GM12878 (cell line): ENCODE measurements around the gene MGMT. TPM values are rescaled to one million over a fixed set of nuclear protein-coding genes. Genes with fewer than 3 reads are reported as not detected.

Source experiments
- ATAC-seq: fragments of 200-7000 bp; cut with Tn5 transposase; 3 replicates; pipeline ENCODE4 v1.9.1; 2020; ENCODE audit warnings: mild to moderate bottlenecking, moderate library complexity
- BruUV-seq: library from RNA; stranded (reverse); fragments of 400-500 nt; replicated peaks from 2 replicates; lab custom pipeline; 2021; lab: Mats Ljungman, UMichigan
- CTCF ChIA-PET: fragments of 300-600 bp; sonication (Branson Sonifier 250); formaldehyde crosslinking; extraction: SDS; loops from one replicate; lab custom pipeline; 2021; ENCODE audit warnings: inconsistent platforms; lab: Yijun Ruan, JAX
- POLR2A ChIA-PET: fragments of 350-600 bp; formaldehyde crosslinking; extraction: SDS; loops from one replicate; lab custom pipeline; 2021; ENCODE audit warnings: inconsistent platforms; lab: Charles Lee
- RAD21 ChIA-PET: fragments of 300-600 bp; sonication (Branson Sonifier 250); formaldehyde crosslinking; loops from one replicate; lab custom pipeline; 2023; ENCODE audit warnings: antibody characterized with exemption; ENCODE audit not compliant: unreplicated experiment; lab: Charles Lee
- SMC1A ChIA-PET: fragments of 300-600 bp; sonication (Branson Sonifier 250); formaldehyde crosslinking; loops from one replicate; lab custom pipeline; 2023; ENCODE audit not compliant: unreplicated experiment, uncharacterized antibody; lab: Charles Lee
- DNase-seq: peaks from one replicate; pipeline ENCODE4 v3.0.0-alpha.2; 2011; ENCODE audit warnings: low read depth, low spot score
- FAIRE-seq: peaks from 3 replicates; lab custom pipeline; 2011; peaks lifted over from hg19 to GRCh38; lab: Jason Lieb, UNC
- H2AFZ ChIP-seq: 2 replicates; pipeline ENCODE4 v1.6.0; 2011; ENCODE audit warnings: low read depth, low read length, control low read depth; ENCODE audit not compliant: control insufficient read depth
- H3K27ac ChIP-seq: 2 replicates; pipeline ENCODE4 v1.5.1; 2011; ENCODE audit warnings: control low read depth; ENCODE audit not compliant: control insufficient read depth, insufficient read depth
- H3K27me3 ChIP-seq, 2 experiments: replicated peaks in 1 of 2; 2 replicates each; pipeline versions ENCODE4 v1.6.0 to v1.6.1; 2011; ENCODE audit warnings: low read length in 1 of 2; ENCODE audit not compliant: control insufficient read depth in 2 of 2, insufficient read depth in 2 of 2
- H3K36me3 ChIP-seq, 2 experiments: 2 replicates each; pipeline ENCODE4 v1.5.1; 2011; ENCODE audit warnings: low read length in 1 of 2; ENCODE audit not compliant: control insufficient read depth in 2 of 2, insufficient read depth in 2 of 2
- H3K4me1 ChIP-seq: 2 replicates; pipeline ENCODE4 v1.6.1; 2011; ENCODE audit warnings: mild to moderate bottlenecking, low read length, moderate library complexity, mixed read lengths; ENCODE audit not compliant: control insufficient read depth, insufficient read depth
- H3K4me2 ChIP-seq: 2 replicates; pipeline ENCODE4 v1.6.0; 2011; ENCODE audit warnings: control low read depth; ENCODE audit not compliant: control insufficient read depth, insufficient read depth
- H3K4me3 ChIP-seq: fragments of 200-600 bp; sonication (generic); 2 replicates; pipeline ENCODE4 v1.5.1; 2016
- H3K79me2 ChIP-seq: 2 replicates; pipeline ENCODE4 v1.6.0; 2011; ENCODE audit warnings: low read length; ENCODE audit not compliant: control insufficient read depth, insufficient read depth
- H3K9ac ChIP-seq: 2 replicates; pipeline ENCODE4 v1.8.0; 2011; ENCODE audit warnings: low read length, control low read depth, mixed read lengths; ENCODE audit not compliant: control insufficient read depth, insufficient read depth
- H3K9me3 ChIP-seq: replicated peaks from 3 replicates; pipeline ENCODE4 v1.5.1; 2011; ENCODE audit warnings: mild to moderate bottlenecking, low read length; ENCODE audit not compliant: control insufficient read depth, insufficient read depth
- H4K20me1 ChIP-seq: 2 replicates; pipeline ENCODE4 v1.6.0; 2011; ENCODE audit not compliant: control insufficient read depth, insufficient read depth
- ATF2 ChIP-seq: IDR thresholded peaks from 2 replicates; pipeline ENCODE4 v1.6.1; 2012; ENCODE audit warnings: low read length, inconsistent platforms
- CREM ChIP-seq: IDR thresholded peaks from 2 replicates; pipeline ENCODE4 v1.6.1; 2014; ENCODE audit warnings: antibody characterized with exemption, low read depth
- CUX1 ChIP-seq: IDR thresholded peaks from 2 replicates; pipeline ENCODE4 v1.6.1; 2012; ENCODE audit warnings: improper control_type of control experiment, low read depth, low read length; ENCODE audit not compliant: insufficient replicate concordance
- FOXK2 ChIP-seq: fragments of 450-650 bp; IDR thresholded peaks from 2 replicates; pipeline ENCODE4 v1.6.1; 2017; ENCODE audit warnings: mild to moderate bottlenecking, moderate library complexity
- IRF4 ChIP-seq: IDR thresholded peaks from 2 replicates; pipeline ENCODE4 v1.6.1; 2011; ENCODE audit warnings: low read depth, low read length
- JUNB ChIP-seq: IDR thresholded peaks from 2 replicates; pipeline ENCODE4 v1.6.1; 2016; ENCODE audit warnings: antibody characterized with exemption, mild to moderate bottlenecking
- KLF5 ChIP-seq: fragments of 450-650 bp; IDR thresholded peaks from 2 replicates; pipeline ENCODE4 v1.6.1; 2014; ENCODE audit warnings: mild to moderate bottlenecking; ENCODE audit not compliant: partially characterized antibody
- MEF2B ChIP-seq: fragments of 450-650 bp; IDR thresholded peaks from 2 replicates; pipeline ENCODE4 v1.6.1; 2018; ENCODE audit warnings: mild to moderate bottlenecking, moderate library complexity; ENCODE audit not compliant: partially characterized antibody, poor library complexity, severe bottlenecking
- MYB ChIP-seq: fragments of 150-350 bp; IDR thresholded peaks from 2 replicates; pipeline ENCODE4 v1.6.1; 2014; ENCODE audit warnings: mild to moderate bottlenecking, low read depth, low read length, borderline replicate concordance
- NBN ChIP-seq: fragments of 450-650 bp; IDR thresholded peaks from 2 replicates; pipeline ENCODE4 v1.6.1; 2016
- PAX8 ChIP-seq: fragments of 450-650 bp; IDR thresholded peaks from 2 replicates; pipeline ENCODE4 v1.6.1; 2017; ENCODE audit warnings: mild to moderate bottlenecking, moderate library complexity
- PML ChIP-seq: IDR thresholded peaks from 2 replicates; pipeline ENCODE4 v1.6.1; 2012; ENCODE audit warnings: low read length, inconsistent platforms
- POLR2A ChIP-seq: IDR thresholded peaks from 2 replicates; pipeline ENCODE4 v1.6.1; 2011; ENCODE audit warnings: low read depth, mild to moderate bottlenecking, low read length
- SMARCA5 ChIP-seq: fragments of 450-650 bp; IDR thresholded peaks from 2 replicates; pipeline ENCODE4 v1.6.1; 2017; ENCODE audit warnings: mild to moderate bottlenecking
- SRF ChIP-seq, 2 experiments: IDR thresholded peaks; 2 replicates each; pipeline ENCODE4 v1.6.1; 2011; ENCODE audit warnings: low read depth in 2 of 2, low read length in 2 of 2, mild to moderate bottlenecking in 1 of 2, moderate library complexity in 1 of 2
- TBL1XR1 ChIP-seq: IDR thresholded peaks from 2 replicates; pipeline ENCODE4 v1.6.1; 2012; ENCODE audit warnings: low read depth, low read length, improper control_type of control experiment
- ZNF217 ChIP-seq: fragments of 450-650 bp; IDR thresholded peaks from 2 replicates; pipeline ENCODE4 v1.6.1; 2017; ENCODE audit warnings: antibody characterized with exemption, mild to moderate bottlenecking
- ZZZ3 ChIP-seq: IDR thresholded peaks from 2 replicates; pipeline ENCODE4 v1.6.1; 2011; ENCODE audit warnings: low read depth; ENCODE audit not compliant: control insufficient read depth, insufficient read length
- WGBS: methylation state at CpG from one replicate; pipeline ENCODE4 v1.1.6; 2016; ENCODE audit warnings: low lambda C conversion rate; ENCODE audit not compliant: insufficient replicate concordance, insufficient coverage; ENCODE audit errors: missing lambda C conversion rate; 5-methylcytosine and 5-hydroxymethylcytosine counted together
- in situ Hi-C: fragments of 300-500 bp; cut with MboI; formaldehyde crosslinking; loops from 9 replicates; pipeline ENCODE4 v1.14.3; 2018; ENCODE audit warnings: mixed read lengths
- intact Hi-C: fragments of 100-400 bp; cut with micrococcal nuclease; formaldehyde crosslinking; loops from one replicate; pipeline ENCODE4 v1.14.2; 2022; ENCODE audit not compliant: unreplicated experiment
- polyA plus RNA-seq, 11 experiments: library from polyadenylated mRNA; depleted of rRNA in 4 of 11; unstranded in 6 of 11; stranded (reverse) in 5 of 11; fragments of >200 nt; fragmentation: Nextera tagmentation in 4 of 11; fragmentation: Illumina TruSeq in 1 of 11; extraction: Ambion mirVana in 4 of 11; extraction: Trizol in 1 of 11; gene quantifications; 1 replicate in 1 of 11; 2 replicates in 10 of 11; pipeline versions ENCODE4 v1.2.1 to v1.2.3, GENCODE V29; 2011 to 2016; ENCODE audit warnings: inconsistent platforms in 2 of 11, missing spikeins in 2 of 11, low read depth in 1 of 11
- total RNA-seq, 4 experiments: library from RNA; depleted of rRNA in 3 of 4; stranded (reverse); fragments of >200 nt in 3 of 4; fragmentation: Illumina TruSeq in 1 of 4; extraction: Trizol in 1 of 4; gene quantifications; 2 replicates each; pipeline versions ENCODE4 v1.2.1 to v1.2.3, GENCODE V29; 2013 to 2021

Gene MGMT
- total and polyA plus RNA-seq, 10 of the 15 experiments (the other 5 are each of a cell fraction or from before 2014, with no cell fraction given) = 0.16 to 24.2 (median 13.3) TPM

GRCh38 chr10:129705676-129706075 lies 238.6 kb downstream of the MGMT start:
- Histone ChIP-seq H3K9me3 (no peaks in the 10 kb centered on the region), H3K9ac (no peak overlapping the region), H3K4me1 (no peaks in the 10 kb centered on the region), H3K4me2 (no peak overlapping the region), H3K36me3 (no peaks in the 10 kb centered on the region), H3K27me3 (no peaks in the 10 kb centered on the region), H3K79me2 (no peaks in the 10 kb centered on the region), H4K20me1 (no peaks in the 10 kb centered on the region), H3K4me3 (no peak overlapping the region), H2AFZ (no peak overlapping the region), H3K27ac (no peak overlapping the region)
- TF ChIP-seq ATF2 (no peak), TBL1XR1 (no peak), IRF4 (no peak), ZNF217 (no peak), JUNB (no peak), SRF (IDR thresholded peaks at IDR 0.05; ENCODE audit: low read depth in 2 of 2, low read length in 2 of 2) (no peak), CREM (no peak), FOXK2 (no peak), PAX8 (no peak), PML (no peak), NBN (no peak), MEF2B (no peak), SMARCA5 (no peak), ZZZ3 (no peak), POLR2A (no peak), KLF5 (no peak), CUX1 (no peak), MYB (no peak)
- intact Hi-C loops (no loop called here), in situ Hi-C loops (no loop called here)
- ChIA-PET SMC1A (no interaction called here), RAD21 (no interaction called here), POLR2A (no interaction called here), CTCF (no interaction called here)
- BruUV-seq = no TSS peak
- DNase-seq (no peak), ATAC-seq (no peak), FAIRE-seq (no peak)
- WGBS = 80% methylated on average over 8 of the region's 8 CpGs
